HG02970 (cell line): ENCODE results near the gene ELF1.

Experiments
- ATAC-seq: cut with Tn5 transposase; IDR thresholded peaks from one replicate; pipeline ENCODE4 v1.9.1; 2021; ENCODE audit warnings: mild to moderate bottlenecking, moderate library complexity, moderate number of reproducible peaks; ENCODE audit not compliant: unreplicated experiment, low FRiP score

The ELF1 gene

DNA sequence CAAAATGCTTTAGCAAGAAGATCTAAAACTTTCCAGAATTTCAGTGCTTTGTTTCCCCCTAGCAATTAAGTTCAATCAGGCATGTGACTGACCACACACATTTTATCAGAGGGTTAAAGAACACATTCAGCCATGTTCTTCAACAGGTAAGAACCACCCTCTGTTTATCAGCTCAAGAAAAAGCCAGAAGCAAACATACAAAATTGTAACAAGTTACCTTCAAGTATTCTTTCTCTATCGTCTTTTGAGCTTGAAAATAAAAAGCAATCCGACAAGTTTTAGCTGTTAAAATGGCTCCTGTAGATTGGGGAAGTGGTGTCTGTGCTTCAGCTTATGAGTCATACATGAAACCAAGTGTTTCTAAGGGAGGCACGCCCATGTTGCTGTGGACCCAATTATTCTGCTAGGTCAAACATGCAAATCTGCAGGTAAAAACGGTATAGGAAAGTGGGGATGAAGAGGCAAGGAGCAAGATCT is at the start of gene ELF1:
TSS of gene ELF1 (minus strand) at position 306 of the 477 bp plus-strand sequence. CDS start 37,262 bp downstream, outside the sequence.
- ATAC-seq: peak; percentile 74

GRCh38 chr13:41065078-41065477 is 46.0 kb upstream of the ELF1 start:
- no peak for ATAC-seq

DNA sequence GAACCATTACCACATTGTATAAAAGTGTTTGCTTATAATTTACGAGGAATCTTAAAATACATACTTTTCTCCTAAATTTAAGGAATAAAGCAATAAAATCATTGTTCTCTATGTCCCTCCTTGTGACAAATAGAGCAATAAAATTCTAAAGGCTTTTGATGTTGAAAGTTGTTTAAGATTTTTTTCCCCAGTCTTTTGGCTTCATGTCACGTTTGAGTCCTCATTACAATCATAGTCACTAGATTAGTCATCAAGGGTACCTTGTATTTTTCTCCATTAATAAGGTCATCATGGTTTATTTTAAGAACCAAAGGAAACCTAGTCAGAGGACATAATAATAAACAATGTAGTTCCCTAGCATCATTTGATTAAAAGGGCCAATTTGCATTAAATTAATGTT is 45.4 kb upstream of the ELF1 start:
- no peak for ATAC-seq

DNA sequence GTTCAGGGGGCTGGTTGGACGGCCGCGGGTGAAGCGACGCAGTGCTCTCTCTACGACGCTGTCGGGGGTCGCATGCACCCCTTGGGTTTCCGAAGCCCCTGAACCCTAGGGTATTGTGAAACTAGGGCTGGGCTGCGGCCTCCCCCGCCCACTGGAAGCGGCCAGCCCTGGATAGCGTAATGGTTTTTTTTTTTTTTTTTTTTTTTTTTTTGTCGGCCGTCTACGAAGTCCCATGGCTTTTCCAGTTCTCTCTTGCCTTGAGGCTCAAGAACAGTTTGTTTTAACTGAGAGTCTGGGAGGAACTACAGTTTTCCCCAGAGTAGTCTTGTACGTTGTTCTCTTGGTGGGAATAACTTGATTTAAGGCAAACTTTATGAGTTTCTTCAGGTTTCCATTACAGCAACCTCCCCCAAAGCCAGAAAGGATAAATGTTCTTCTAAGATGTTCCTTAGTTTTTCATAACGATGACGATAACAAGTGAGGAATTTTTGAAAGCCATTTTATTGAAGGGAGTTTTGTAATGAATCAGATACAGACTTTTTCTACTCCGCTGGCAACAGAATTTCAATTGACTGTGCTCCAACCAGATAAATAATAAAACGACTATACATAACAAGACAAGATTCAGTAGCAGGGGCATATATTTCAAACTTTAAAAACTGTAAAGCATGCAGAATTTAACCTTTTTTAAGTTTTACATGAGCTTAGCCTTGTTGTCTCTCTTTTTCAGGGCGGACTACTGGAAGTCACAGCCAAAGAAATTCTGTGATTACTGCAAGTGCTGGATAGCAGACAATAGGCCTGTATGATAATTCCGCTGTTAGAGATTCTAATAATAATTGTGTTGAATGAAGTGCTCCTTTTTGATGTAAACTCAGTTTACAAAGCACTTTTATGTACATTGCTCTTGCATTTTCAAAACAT is 43.1 kb upstream of the ELF1 start:
- peak; percentile 38 for ATAC-seq

DNA sequence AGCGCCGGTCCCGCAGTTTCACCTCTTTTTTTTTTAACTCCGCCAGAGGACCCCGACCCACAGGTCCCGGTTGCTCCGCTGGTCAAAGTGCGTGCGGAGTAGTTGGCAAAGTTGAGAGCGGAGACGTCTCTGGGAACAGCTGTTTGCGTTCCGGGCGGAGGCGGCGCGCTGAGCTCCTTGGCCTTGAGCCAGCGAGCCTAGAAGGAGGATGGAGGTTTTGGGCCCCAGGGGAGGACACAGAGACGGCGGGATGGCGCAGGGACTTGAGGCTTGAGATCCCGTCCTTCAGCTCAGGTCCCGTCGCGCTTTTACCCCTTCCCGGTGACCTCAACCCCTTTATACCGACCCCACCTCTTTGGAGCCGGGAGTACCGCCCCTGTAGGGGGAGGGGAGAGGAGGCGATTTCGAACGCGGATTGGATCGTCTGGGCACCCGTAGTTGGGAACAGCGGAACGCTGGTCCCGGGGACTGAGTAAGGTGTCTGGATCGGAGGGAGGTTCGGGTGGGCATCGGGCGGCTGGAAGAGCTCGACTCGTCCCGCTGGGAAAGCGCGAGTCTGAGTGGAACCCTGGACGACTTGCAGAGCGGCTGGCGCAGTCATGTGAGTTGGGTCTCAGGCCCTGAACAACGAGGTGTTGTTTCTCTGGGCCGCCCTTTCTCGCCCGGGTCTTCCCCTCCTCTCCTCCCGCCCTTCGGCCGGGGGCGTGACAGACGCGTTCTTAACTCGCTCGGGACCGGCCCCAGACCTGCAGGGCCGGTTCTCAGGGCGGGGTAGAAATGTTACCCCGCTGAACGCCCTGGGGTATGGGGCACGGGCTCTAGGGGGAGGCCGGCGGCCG is 42.2 kb upstream of the ELF1 start, which contains the start of gene WBP4:
TSS of gene WBP4 (plus strand) at position 435 of the 839 bp plus-strand sequence. CDS start at position 600, 165 bp downstream.
- ATAC-seq: peak; percentile 81

DNA sequence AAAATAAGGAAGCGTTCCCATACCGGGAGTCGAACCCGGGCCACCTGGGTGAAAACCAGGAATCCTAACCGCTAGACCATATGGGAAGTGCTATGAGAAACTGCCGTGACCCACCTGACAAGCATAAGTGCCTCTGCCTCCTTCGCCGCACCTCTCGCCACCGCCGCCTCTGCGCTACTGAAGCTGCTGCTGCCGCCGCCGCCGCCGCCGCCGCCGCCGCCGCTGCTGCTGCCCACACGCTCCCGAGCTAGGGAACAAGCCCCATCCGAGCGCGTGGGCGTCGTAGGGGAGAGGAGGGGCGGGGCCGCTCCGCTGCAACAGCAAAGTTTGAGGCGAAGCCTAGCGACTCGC is 41.6 kb upstream of the ELF1 start:
- ATAC-seq: peak; percentile 17

DNA sequence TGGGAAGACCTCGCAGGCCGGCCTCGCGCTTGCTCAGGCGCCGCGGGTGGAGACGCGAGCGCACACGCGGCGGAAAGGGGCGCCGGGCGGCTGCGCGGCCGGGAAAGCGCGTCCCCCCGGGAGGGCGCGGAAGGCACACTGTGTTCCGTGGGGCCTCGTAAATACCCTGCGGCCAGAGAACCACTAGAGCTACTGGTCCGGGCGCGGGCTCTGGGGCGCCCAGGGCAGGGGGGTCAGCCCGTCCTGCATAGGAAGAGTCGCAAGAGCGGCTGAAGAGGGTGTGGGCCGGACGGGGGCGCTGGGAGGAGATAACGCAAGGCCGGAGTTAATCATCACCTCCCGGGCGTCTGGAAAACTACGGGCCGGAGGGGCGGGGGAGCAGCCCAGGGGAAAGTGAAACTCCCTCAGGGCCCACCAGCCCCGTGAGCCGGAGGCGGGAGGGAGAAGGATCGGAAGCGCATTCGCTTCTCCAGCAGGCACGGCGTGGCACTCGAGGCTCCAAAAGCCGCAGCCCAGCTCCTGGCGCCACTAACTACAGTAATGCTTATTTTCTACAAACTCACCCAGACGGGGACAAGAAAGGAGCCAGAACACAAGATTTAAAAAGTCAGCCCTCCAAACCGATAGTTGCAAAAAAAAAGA is 41.1 kb upstream of the ELF1 start:
- ATAC-seq: peak; percentile 38

DNA sequence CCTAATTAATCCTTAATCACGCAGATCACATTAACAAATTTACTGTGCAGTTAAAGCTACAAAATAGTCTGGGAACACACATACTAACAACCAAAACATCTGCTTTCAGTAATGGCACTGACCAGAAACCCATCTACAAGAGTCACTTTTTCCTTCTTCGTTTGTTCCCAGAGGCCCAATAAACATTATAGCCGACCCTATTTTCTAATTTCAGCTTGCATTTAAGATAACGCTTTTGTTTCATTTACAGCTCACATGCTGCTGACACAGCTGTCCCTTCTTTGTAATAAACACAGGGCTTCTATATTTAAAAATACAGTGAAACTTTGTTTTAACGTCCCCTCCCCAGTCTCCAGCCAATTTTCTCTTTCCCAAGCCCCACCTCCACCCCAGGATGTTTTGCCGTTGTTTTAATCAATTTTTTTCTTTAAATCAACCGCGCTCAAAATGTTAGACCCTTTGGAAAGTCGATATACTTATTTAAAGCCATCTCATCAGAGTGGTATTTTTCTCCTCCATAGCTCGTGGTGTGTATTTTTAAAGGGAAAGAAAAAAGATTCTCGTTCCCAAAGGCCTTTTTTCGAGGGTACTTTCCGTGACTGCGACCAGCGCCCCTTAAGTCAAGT is 40.5 kb upstream of the ELF1 start:
- no peak for ATAC-seq

DNA sequence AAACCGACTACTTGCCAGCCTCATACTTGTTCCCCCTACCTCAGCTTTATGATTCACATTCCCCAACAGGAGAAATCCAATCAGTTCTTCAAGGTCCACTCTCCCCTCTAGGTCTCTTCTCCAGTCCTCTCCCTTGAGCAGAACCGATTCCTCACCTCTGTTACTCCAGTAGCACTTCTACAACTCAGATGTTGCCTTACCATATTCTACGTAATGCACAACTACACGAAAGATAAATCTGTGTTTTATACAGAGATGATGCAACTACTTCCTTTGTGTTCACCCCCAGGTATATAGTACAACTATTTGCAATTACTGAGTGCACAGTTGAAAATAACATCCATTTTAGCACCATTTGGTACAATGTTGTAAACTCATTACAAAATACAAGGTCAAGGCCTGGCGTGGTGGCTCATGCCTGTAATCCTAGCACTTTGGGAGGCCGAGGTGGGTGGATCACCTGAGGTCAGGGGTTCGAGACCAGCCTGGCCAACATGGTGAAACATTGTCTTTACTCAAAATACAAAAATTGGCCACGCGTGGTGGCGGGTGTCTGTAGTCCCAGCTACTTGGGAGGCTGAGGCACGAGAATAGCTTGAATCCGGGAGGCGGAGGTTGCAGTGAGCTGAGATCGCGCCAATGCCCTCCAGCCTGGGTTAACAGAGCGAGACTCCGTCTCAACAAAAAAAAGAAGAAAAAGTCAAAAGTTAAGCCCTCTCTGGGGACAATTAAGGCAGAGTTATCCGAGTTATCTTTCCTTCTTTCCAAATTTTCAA is 39.4 kb upstream of the ELF1 start:
- no peak for ATAC-seq

GRCh38 chr13:41056826-41057711 is 38.0 kb upstream of the ELF1 start:
- ATAC-seq: no peak

GRCh38 chr13:41056194-41056593 is 37.1 kb upstream of the ELF1 start:
- ATAC-seq: no peak

DNA sequence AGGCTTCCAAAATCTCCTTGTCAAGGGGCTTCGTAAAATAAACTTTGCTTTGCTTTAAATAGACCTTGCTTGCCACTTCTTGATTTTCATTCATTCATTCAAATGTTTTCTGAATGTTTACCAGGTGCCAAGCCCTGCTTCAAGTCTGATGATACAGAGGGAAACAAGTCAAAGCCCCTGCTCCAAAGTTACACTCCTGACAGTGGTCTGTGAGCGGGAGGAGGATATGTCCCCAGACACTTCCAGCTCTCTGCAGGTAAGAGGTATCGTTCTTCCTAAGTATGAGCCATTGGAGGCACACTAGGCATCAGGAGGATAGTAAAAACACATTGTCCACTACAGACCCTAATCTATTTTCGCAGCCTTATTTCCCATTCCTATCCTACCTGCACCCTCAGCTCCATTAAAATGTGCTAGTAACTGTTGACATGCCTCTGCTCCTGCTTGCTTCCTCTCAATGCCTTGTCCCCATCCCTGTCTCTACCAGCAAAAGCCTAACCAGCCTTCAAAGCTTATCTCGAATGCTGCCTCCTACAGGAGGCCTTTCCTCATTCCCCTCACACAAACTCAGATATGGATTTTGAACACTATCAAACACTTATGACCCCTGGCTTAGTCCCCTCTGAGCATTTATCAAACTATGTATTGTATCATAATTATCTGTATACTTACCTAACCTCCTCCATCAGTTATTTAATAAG is 36.0 kb upstream of the ELF1 start:
- ATAC-seq: no peak

DNA sequence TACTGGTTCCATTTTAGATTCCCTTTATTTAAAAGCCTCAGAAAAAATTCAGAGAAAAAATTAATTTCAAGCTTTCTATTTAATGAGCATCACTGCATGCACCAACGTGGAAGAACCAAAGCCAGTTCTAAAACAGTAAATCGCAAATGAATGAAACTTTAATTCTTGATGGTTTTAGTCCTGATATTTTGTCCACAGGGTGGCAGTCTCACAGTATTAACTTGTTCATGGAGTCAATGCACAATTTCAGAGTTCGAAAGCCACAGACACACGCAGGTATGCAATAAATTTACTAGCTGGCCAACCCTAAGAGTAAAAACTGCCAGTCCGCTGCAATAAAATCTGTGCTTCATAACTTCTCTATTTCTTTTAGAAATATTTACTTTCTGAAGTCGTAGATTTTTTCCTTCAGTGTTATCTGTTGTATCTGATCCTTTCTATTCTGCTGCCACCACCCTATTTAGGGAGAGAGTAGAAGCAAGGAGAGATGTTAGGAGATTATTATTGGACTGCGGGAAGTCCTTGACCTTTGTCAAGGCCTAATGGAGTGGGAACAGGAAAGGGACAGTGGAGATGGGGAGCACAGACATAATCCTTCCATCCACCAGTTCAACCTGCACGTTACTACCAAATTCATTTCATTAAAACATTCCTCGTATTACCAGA is 35.2 kb upstream of the ELF1 start:
- no peak for ATAC-seq

- ATAC-seq: peak; percentile 52
Observed at GRCh38 chr13:41053384-41053826, 34.3 kb upstream of the ELF1 start.

DNA sequence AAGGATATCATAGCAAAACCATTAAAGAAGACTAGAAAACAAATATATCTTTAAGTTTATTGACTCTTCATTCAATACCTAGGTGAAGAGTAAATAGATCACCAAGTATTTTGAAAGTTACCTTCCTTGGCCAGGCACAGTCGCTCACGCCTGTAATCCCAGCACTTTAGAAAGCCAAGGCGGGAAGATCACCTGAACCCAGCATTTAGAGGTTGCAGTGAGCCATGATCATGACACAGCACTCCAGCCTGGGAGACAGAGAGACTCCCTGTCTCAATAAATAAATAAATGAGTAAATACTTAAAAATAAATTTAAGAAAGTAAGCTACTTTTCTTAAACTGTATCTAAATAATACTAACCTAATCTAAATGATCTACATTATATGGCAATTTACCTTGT is 33.3 kb upstream of the ELF1 start:
- ATAC-seq: no peak

- ATAC-seq: no peak
Observed at GRCh38 chr13:41049480-41050440, 30.6 kb upstream of the ELF1 start.
